GM21360 (cell line): ENCODE results near the gene CPLANE2.
"Not testable (repeated sequence)": the region's sequence is repeated elsewhere in the genome, so short reads cannot be mapped to it uniquely, and the experiment has no call there.

Source experiments
- ATAC-seq: cut with Tn5 transposase; IDR thresholded peaks from one replicate; pipeline ENCODE4 v1.9.1; 2021; ENCODE audit warnings: mild to moderate bottlenecking, moderate library complexity; ENCODE audit not compliant: unreplicated experiment

Gene CPLANE2, protein sequence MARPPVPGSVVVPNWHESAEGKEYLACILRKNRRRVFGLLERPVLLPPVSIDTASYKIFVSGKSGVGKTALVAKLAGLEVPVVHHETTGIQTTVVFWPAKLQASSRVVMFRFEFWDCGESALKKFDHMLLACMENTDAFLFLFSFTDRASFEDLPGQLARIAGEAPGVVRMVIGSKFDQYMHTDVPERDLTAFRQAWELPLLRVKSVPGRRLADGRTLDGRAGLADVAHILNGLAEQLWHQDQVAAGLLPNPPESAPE

DNA sequence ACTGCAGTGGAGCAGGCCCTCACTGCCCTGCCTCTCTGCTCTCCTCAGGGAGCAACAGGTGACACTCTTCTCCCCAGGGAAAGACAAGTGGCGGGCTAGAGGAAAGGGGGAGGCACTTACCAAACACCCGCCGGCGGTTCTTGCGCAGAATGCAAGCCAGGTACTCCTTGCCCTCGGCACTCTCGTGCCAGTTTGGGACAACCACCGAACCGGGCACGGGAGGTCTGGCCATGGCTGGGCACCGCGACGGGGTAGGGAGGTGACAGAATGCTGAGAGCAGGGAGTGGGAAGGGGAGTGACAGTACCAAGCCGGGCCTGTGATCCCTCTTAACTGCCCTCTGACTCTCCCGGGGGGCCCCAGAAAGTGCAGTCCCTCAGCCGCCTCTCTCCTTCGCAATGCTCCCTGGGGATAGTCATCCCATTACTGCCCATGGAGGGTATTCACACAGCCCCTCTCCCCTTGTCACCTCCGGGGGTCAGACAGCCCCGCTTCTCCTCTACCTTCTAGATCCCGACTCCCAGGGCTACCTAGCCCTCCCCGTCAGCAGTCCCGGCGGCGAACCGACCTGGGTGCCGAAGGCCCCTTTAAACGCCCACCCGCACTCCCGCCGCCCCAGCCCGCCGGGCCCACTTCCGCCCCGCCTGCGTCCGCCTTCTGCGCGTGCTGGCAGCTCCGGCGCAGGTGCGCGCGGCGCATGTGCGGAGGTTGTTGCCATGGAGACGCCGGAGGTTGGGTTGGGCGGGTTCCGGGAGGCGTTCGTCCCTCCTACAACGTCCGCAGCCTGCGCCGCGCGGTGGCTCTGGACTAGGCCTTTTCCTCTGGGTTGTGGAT lies at the start of gene CPLANE2:
Gene CPLANE2 (minus strand): TSS at position 673 of the 832 bp plus-strand sequence. CDS start 441 bp downstream, at position 232.
- ATAC-seq: peak; percentile 79

DNA sequence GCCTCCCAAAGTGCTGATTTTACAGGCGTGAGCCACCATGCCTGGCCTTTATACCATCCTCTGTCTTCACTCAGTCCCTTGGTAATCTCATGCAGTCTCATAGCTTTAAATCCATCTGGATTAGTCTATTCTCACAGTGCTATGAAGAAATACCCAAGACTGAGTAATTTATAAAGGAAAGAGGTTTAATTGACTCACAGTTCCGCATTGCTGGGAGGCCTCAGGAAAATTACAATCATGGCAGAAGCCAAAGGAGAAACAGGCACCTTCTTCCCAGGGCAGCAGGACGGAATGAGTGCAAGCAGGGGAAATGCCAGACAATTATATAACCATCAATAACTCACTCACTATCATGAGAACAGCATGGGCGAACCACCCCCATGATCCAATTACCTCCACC lies 49.1 kb upstream of the CPLANE2 start:
- ATAC-seq: no peak

DNA sequence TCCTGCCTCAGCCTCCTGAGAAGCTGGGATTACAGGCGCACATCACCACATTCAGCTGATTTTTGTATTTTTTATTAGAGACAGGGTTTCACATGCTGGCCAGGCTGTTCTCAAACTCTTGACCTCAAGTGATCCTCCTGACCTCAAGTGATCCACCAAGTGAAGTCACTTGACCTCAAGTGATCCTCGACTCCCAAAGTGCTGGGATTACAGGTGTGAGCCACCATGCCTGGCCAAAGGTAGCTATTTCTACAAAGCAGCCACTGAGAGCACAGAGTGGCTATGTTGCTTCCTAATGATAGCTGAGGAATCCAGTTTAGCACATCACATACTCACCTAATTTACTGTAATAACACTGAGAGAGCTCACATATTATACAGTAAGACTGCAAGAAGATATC lies 44.8 kb upstream of the CPLANE2 start:
- no peak for ATAC-seq

DNA sequence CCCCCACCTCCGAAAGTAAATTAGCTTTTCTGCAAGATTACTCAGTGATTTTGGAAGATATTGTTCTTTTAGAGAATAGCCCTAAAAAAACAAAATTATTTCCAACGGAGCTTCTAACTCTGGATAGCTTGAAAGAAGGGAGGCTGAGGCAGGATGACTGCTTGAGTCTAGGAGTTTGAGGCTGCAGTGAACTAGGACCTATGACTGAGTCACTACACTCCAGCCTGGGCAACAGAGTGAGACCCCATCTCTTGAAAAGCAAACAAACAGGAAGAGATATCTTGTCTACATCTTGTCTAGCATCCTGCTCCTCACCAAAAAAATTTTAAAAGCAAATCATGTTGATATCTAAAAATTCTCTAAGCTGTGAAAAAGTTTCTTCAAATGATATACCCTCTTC lies 42.2 kb upstream of the CPLANE2 start:
- no peak for ATAC-seq

DNA sequence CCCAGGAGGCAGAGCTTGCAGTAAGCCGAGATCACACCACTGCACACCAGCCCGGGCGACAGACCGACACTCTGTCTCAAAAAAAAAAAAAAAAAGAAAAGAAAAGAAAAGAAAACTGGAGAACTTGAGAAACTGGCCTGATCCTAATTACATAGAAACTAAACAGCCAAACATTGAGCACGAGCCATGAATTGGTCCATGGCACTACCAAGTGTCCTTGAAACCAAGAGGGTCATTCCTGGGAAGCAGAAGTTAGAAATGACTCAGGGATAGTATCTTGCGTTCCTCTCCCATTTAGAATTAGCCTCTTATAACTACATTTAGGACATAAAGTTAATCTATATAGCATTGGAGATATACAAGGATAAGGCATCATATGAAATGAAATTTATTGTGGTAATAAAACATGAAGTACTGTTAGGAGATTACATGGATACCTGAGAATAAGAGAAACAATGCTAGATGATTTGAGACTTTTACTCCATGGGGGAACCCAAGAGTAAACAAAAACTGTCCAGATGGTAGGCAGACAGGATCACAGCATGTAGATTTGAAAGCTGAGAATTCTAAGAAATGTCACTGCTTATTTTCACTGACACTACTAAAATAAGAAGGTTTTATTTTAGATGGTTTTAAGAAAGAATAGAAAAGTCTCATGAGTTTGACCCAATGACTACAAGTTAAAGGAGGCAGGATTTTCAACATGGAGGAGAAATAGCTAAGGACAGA lies 39.5 kb upstream of the CPLANE2 start:
- ATAC-seq: no peak

DNA sequence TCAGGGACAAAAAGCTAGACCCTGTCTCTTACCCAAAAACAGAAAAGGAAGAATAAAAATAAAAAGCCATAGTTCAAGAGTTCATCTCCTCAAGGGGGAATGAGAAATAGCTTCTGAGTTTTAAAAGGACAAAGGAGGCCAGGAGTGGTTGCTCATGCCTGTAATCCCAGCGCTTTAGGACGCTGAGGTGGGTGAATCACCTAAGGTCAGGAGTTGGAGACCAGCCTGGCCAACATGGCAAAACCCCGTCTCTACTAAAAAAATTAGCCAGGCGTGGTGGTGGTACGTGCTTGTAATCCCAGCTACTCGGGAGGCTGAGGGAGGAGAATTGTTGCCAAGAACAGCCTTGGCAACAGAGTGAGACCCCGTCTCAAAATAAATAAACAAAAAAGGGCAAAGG lies 38.6 kb upstream of the CPLANE2 start:
- ATAC-seq: no peak

DNA sequence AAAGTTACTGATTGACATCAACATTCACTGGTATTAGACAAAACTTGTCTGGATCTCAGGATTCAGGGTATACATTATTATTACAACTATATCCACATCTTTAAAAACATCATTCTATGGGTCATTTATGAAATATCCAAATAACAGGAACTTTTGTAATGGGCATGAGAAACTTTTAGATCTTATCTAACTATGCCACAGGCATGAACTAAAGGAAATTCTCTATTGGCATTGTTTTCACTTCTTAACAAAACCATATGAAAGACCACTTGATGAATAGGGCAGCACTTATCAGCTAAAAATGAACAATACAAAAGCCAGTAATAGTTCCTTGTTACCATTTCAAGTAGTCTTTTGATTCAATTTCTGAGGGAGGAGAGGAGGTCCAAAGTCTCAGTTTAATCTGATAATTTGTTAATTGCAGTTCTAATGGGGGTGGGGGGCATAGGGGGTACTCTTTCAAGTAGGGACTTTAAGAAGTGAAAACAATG lies 30.8 kb upstream of the CPLANE2 start:
- no peak for ATAC-seq

DNA sequence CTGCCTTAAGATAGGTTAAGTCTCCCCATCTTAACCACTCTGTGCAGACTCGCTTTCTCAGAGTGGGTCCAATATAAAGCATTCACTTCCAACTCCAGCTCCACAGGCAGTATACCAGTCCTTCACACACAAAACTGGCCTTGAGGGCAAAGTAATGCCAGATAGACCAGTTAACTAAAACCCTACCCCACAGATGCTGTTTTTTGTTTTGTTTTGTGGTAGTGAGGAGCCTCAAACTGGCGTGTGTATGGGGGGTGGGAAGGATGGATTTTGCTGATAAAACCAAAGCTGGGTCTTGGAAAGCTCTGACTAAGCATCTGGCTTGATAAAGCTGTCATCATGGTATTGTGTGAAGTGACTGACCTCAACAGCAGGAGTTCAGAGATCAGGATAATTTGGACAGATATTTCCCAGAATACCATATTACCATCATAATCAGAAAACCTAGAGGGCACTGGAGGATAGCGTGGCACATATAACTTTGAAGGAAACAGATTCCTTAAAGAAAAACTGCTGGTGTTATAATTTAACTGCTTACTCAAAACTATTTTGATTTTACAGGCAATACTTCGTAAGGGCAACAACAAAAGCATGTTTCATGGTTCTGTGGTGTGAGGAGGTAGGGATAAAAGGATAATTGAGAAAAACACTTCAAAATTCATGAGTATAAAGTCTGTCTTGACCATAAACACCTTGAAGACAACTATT lies 29.6 kb upstream of the CPLANE2 start:
- no peak for ATAC-seq

DNA sequence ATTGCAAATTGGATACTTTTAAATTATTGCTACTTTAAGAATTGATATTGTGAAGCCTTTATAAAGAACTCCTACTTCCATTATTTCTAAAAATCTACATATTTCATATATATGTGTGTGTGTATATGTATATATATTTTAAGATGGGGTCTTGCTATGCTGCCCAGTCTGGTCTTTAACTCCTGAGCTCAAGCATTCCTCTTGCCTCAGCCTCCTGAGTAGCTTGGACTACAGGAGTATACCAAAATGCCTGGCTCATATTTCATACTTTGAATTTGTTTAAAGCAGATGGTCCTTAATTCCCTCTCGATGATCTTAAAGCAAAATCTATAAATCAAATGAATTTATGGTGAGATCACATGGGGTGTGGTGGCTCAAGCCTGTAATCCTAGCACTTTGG lies 25.1 kb upstream of the CPLANE2 start:
- no peak for ATAC-seq

DNA sequence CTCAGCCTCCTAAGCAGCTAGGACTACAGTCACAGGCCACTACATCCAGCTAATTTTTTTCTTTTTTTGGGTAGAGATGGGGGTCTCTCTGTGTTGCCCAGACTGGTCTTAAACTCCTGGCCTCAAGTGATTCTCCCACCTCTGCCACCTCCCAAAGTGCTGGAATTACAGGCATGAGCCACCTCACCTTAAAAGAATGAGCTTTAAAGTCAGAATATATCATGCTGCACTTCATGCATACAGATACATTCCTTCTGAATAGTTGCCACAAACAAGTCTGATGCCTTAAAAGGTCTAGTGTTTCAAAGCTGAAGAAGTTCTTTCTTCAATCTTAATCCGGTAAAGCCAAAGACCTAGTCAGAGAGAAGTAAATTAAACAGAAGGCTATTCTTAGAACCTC lies 23.8 kb upstream of the CPLANE2 start:
- ATAC-seq: no peak

DNA sequence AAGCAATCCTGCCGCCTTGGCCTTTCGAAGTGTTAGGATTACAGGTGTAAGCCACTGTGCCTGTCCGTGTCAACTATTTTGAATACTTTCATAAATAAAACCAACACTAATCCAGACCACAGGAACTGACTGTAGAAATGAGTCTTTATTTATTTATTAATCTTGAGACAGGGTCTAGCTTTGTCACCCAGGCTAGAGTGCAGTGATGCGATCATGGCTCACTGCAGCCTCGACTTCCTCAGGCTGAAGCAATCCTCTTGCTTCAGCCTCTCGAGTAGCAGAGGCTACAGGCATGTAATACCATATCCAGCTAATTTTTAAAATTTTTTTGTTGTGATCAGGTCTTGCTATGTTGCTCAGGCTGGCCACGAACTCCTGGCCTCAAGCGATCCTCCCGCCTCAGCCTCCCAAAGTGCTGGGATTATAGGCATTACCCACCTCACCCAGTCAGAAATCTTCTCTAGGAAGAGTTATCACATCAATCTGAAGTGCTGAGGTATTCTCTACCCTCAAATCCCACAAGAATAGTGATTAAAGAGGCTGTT lies 21.7 kb upstream of the CPLANE2 start:
- no peak for ATAC-seq

DNA sequence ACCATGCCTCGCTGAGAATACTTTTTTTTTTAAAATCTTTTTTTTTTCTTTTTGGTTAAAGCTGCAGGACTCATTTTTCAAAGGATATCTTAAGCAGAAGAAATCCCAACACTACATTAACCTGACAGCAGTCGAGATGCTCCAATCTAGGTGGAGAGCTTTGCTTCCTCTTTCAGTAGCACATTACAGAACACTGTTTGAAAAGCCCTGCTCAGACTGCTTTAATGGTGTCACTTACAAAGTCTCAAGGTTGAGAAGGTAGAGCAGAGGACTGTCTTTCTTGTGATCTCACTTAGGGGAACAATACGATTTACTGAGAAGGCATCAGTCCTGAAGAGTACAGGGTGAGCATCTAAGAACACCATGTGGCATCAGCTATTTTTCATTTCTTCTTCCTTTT lies 21.0 kb upstream of the CPLANE2 start:
- ATAC-seq: no peak

DNA sequence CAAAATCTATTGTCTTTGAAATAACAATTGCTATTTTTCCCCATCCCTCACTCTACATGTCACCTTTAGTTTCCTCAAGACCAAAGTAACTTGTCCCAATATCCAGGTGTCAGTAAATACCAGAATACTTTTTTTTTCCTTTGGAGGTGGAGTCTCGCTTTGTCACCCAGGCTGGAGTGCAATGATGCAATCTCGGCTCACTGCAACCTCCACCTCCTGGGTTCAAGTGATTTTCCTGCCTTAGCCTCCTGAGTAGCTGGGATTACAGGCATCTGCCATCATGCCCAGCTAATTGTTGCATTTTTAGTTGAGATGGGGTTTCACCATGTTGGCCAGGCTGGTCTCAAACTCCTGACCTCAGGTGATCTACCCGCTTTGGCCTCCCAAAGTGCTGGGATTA lies 20.6 kb upstream of the CPLANE2 start:
- not testable (repeated sequence) for ATAC-seq

DNA sequence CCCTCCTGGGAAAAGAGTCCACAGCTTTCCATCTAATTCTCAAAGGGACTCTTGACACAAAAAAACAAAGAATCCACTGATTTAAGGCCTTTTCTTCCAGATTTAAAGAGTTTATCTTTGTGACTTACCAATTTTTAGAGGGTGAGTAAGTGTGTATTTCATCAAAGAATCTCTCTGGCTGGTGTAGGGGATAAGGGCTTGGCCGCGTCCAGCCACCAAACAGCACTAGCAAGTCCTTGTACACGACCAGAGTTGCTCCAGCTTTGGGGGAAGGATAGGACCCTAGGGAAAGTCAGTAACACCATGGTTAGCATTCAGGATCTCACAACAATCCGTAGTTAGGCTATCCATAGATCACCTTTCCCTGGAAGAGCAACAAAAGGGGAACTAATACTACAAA lies 19.5 kb upstream of the CPLANE2 start:
- no peak for ATAC-seq

DNA sequence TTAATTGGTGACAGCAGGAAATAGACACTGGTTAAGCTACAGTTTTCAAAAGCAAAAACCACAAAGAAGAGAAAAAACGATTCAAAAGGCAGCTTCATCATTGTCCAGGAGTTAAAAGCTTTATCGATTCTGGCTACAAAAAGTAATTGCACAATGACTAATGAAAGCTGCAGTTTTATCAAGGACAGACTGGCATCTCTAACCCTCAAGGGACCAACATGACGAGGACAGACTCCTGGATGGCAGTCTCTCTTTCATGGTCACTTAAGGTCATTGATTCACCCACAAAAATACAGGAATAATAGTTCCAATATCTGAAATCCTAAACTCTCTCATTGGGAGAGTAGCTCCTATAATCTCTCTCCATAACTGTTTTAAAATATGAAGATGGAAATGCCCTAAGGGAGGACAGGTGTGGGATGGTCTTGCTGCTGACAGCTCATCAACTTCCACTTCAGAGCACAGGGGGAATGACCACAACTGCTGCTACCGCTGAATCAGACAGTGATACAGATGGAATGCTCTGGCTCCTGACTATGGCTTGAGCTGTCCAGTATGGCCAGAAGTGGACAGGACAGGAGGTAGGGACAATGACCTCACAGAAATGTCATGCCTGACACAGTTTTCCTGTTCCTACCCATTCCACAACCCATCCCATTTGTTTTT lies 17.4 kb upstream of the CPLANE2 start:
- no peak for ATAC-seq

DNA sequence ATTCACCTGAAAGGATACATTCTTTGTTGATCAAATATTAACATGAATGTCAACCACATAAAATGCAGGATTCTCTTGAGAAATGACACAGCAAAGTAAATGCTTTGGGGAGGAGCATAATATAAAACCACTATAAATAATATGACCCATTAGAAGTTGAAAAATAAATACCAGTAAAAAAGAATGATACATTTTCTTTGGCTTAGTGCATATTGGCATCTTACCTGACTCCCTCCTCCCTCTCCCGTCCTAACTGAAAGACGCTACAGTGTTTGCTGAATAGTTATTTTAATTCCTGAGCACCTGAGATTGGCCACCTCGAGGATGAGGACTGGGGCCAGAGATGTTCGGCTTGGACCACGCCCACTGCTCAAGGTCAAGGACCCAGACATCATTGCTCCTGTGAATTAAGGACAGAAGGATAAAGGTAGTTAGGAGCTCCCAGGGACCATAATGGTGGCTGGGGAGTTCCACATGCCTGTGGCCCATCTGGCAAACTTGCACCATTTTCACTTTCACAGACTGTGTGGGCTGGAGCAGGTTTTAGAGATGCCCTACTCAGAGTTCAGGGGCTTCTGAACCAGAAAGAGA lies 16.4 kb upstream of the CPLANE2 start:
- no peak for ATAC-seq

DNA sequence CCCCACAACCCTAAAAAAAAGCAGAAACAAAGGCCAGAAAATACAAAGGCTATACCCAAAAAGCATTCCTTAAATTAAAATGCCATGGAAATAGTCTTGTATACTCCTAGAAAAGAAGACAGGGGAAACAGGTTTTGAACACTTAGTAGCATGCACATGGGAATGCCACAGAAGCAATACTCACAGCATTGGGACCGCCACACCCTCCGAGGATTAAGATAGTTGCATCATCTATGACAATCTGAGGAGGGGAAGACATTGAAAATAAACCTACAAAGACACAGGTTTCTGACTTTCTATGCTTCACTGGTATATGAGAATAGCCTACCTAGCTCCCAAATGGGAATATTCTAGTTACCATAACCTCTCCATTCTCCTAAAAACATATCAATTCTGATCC lies 15.9 kb upstream of the CPLANE2 start:
- no peak for ATAC-seq

DNA sequence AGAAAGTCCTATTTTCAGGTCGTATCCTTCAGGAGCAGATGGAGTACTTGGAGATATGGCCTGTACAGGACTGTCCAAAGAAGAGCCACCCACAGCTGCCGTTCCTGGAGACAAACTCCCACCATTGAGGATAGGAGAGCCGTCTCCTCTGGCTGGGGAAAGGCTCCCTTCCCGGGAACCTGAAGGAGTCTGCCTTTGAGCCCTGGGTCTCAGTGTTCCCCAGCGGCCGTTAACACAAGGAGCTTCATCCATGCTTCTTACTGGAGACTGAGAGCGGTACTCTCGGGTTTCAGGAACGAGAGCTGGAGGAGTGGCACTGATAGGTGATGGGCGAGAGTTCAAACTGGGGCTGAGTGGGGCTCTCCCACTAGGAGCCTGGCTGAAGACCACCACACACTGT lies 14.4 kb upstream of the CPLANE2 start:
- no peak for ATAC-seq

DNA sequence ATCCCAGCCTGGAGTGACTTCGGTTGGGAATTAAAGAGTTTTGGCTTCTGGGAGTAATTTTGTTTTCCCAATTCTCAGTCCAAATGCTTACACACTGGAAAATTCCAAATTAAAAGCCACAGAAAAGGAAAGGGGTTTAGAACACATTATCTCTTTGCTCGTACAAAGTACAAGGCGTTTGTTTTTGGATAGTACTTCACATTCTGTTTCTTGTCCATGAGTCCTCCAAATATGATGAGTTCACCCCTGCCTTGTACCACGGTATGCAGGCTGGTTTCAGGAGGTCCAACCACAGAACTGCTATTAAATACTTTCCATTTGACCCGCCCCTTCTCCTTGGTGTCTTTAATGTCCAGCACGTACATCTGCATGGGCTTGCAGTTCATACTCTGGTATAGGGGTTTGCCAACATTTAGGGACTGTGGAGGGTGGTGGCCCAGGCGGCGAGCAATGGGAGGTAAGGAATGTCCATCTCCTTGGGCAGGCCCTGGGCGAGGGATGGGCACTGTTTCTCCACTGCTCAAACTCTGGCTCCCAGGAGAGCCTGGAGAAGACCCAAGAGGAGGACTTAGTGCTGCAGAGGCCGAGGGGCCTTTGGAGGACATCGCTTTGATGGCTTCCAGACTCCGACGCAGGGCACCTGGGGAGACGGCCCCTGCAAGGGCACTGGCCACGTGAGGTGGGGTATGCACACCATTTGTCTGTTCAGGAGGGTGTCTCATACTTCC lies 13.7 kb upstream of the CPLANE2 start:
- ATAC-seq: no peak
